Natural killer cell treated with Interleukin-12 subunit alpha and Interleukin-12 subunit beta and Interleukin-15 and Interleukin-18, amount 100 ng/mL, for 72 hours (primary cell): ENCODE results near the gene FAM221B. TPM values are rescaled to one million over a fixed set of nuclear protein-coding genes. Genes with fewer than 3 reads are reported as not detected.

Source experiments
- ATAC-seq, 2 donors: fragments of 150-1000 bp; cut with Tn5 transposase in 1 of 2; sonication (Bioruptor Pico), chemical (Tn5 transposase) in 1 of 2; 2 replicates each; pipeline ENCODE4 v1.10.0; 2021
- DNase-seq: peaks from one replicate; pipeline ENCODE4 v3.0.0; 2022; ENCODE audit warnings: low spot score
- H3K27ac Mint-ChIP-seq, 2 donors: 1 replicate in 1 of 2; 2 replicates in 1 of 2; pipeline ENCODE4 v1.8.0; 2022; ENCODE audit warnings: mixed read lengths in 2 of 2, mild to moderate bottlenecking in 1 of 2, moderate library complexity in 1 of 2
- H3K27me3 Mint-ChIP-seq, 2 donors: 1 replicate in 1 of 2; 2 replicates in 1 of 2; pipeline ENCODE4 v1.8.0; 2022; ENCODE audit warnings: mixed read lengths in 2 of 2
- H3K36me3 Mint-ChIP-seq: one replicate; pipeline ENCODE4 v1.8.0; 2022; ENCODE audit warnings: mixed read lengths
- H3K4me1 Mint-ChIP-seq, 2 donors: 1 replicate in 1 of 2; 2 replicates in 1 of 2; pipeline ENCODE4 v1.8.0; 2022; ENCODE audit warnings: low read depth in 2 of 2, mixed read lengths in 2 of 2, mild to moderate bottlenecking in 1 of 2
- H3K4me3 Mint-ChIP-seq: one replicate; pipeline ENCODE4 v1.8.0; 2022; ENCODE audit warnings: mixed read lengths
- H3K9me3 Mint-ChIP-seq: 2 replicates; pipeline ENCODE4 v1.8.0; 2022; ENCODE audit warnings: mixed read lengths
- total RNA-seq, 2 donors: library from RNA; stranded (reverse); gene quantifications; one replicate each; pipeline ENCODE4 v1.2.3, GENCODE V29; 2022

Gene FAM221B
- total RNA-seq, 2 donors from 2014 or later, result not detected

GRCh38 chr9:35858458-35858857 lies 29.9 kb upstream of the FAM221B start:
- no peak overlapping the region for H3K27ac Mint-ChIP-seq
- H3K9me3 Mint-ChIP-seq, result no peaks in the 10 kb centered on the region
- ATAC-seq (no peak), DNase-seq (no peak)
- H3K27me3 Mint-ChIP-seq, result peaks cover 16 to 25% of the 10 kb centered on the region in 2 donors
- peaks cover 0 to 7% of the 10 kb centered on the region in 2 donors for H3K4me1 Mint-ChIP-seq
- no peak overlapping the region for H3K4me3 Mint-ChIP-seq
- H3K36me3 Mint-ChIP-seq, result no peaks in the 10 kb centered on the region

- no peak overlapping the region for H3K27ac Mint-ChIP-seq
- H3K4me1 Mint-ChIP-seq, result peaks cover 0 to 7% of the 10 kb centered on the region in 2 donors
- H3K9me3 Mint-ChIP-seq, result no peaks in the 10 kb centered on the region
- H3K36me3 Mint-ChIP-seq, result no peaks in the 10 kb centered on the region
- ATAC-seq, result no peak
- DNase-seq, result no peak
- no peak overlapping the region for H3K4me3 Mint-ChIP-seq
- H3K27me3 Mint-ChIP-seq, result peaks cover 16 to 23% of the 10 kb centered on the region in 2 donors
These were observed 28.4 kb upstream of the FAM221B start for GRCh38 chr9:35856882-35857281.

- ATAC-seq (no peak), DNase-seq (no peak)
- no peaks in the 10 kb centered on the region for H3K9me3 Mint-ChIP-seq
- no peak overlapping the region for H3K27ac Mint-ChIP-seq
- H3K36me3 Mint-ChIP-seq, result no peaks in the 10 kb centered on the region
- no peak overlapping the region for H3K4me3 Mint-ChIP-seq
- peaks cover 12 to 16% of the 10 kb centered on the region in 2 donors for H3K27me3 Mint-ChIP-seq
- peaks cover 0 to 7% of the 10 kb centered on the region in 2 donors for H3K4me1 Mint-ChIP-seq
These were observed 27.7 kb upstream of the FAM221B start for GRCh38 chr9:35856206-35856605.

- peaks cover 0 to 7% of the 10 kb centered on the region in 2 donors for H3K4me1 Mint-ChIP-seq
- ATAC-seq (no peak), DNase-seq (no peak)
- H3K4me3 Mint-ChIP-seq, result no peak overlapping the region
- peaks cover 9 to 15% of the 10 kb centered on the region in 2 donors for H3K27me3 Mint-ChIP-seq
- H3K9me3 Mint-ChIP-seq, result no peaks in the 10 kb centered on the region
- no peaks in the 10 kb centered on the region for H3K36me3 Mint-ChIP-seq
- no peak overlapping the region for H3K27ac Mint-ChIP-seq
These were observed 25.7 kb upstream of the FAM221B start for GRCh38 chr9:35854091-35854762.

- peaks cover 0 to 2% of the 10 kb centered on the region in 2 donors for H3K4me1 Mint-ChIP-seq
- ATAC-seq (peak in 1 of 2 donors; percentile 29), DNase-seq (no peak)
- H3K4me3 Mint-ChIP-seq, result no peak overlapping the region
- no peaks in the 10 kb centered on the region for H3K36me3 Mint-ChIP-seq
- H3K9me3 Mint-ChIP-seq, result no peaks in the 10 kb centered on the region
- H3K27ac Mint-ChIP-seq, result no peak overlapping the region
- H3K27me3 Mint-ChIP-seq, result peaks cover 6 to 15% of the 10 kb centered on the region in 2 donors
These were observed 24.6 kb upstream of the FAM221B start for GRCh38 chr9:35852876-35853865.

GRCh38 chr9:35852267-35852815 lies 23.8 kb upstream of the FAM221B start:
- no peaks in the 10 kb centered on the region for H3K36me3 Mint-ChIP-seq
- no peak overlapping the region for H3K27ac Mint-ChIP-seq
- H3K4me3 Mint-ChIP-seq, result no peak overlapping the region
- H3K9me3 Mint-ChIP-seq, result no peaks in the 10 kb centered on the region
- ATAC-seq, result no peak
- no peak for DNase-seq
- peaks cover 0 to 3% of the 10 kb centered on the region in 2 donors for H3K4me1 Mint-ChIP-seq
- H3K27me3 Mint-ChIP-seq, result peaks cover 6 to 15% of the 10 kb centered on the region in 2 donors

- H3K4me3 Mint-ChIP-seq, result no peak overlapping the region
- peaks cover 7 to 14% of the 10 kb centered on the region in 2 donors for H3K4me1 Mint-ChIP-seq
- no peaks in the 10 kb centered on the region for H3K27me3 Mint-ChIP-seq
- ATAC-seq (peak; percentile 25 to 53), DNase-seq (no peak)
- H3K36me3 Mint-ChIP-seq, result no peaks in the 10 kb centered on the region
- no peak overlapping the region for H3K27ac Mint-ChIP-seq
- no peaks in the 10 kb centered on the region for H3K9me3 Mint-ChIP-seq
These were observed 19.4 kb upstream of the FAM221B start for GRCh38 chr9:35847792-35848572.

- H3K9me3 Mint-ChIP-seq, result no peaks in the 10 kb centered on the region
- no peak overlapping the region for H3K4me3 Mint-ChIP-seq
- no peaks in the 10 kb centered on the region for H3K36me3 Mint-ChIP-seq
- DNase-seq, result no peak
- no peak overlapping the region for H3K27ac Mint-ChIP-seq
- ATAC-seq, result no peak
- peaks cover 7 to 19% of the 10 kb centered on the region in 2 donors for H3K4me1 Mint-ChIP-seq
- H3K27me3 Mint-ChIP-seq, result no peaks in the 10 kb centered on the region
These were observed 17.6 kb upstream of the FAM221B start for GRCh38 chr9:35845824-35846771.

GRCh38 chr9:35844628-35845270 lies 16.2 kb upstream of the FAM221B start:
- DNase-seq (no peak), ATAC-seq (peak in 1 of 2 donors; percentile 48)
- Mint-ChIP-seq H3K4me3 (peak overlapping the region; percentile 4), H3K36me3 (no peaks in the 10 kb centered on the region), H3K9me3 (no peaks in the 10 kb centered on the region), H3K27ac (no peak overlapping the region), H3K27me3 (no peaks in the 10 kb centered on the region), H3K4me1 (peaks cover 7 to 19% of the 10 kb centered on the region in 2 donors)

- DNase-seq (no peak), ATAC-seq (peak in 1 of 2 donors; percentile 52)
- Mint-ChIP-seq H3K27me3 (no peaks in the 10 kb centered on the region), H3K4me1 (peaks cover 7 to 16% of the 10 kb centered on the region in 2 donors), H3K9me3 (no peaks in the 10 kb centered on the region), H3K4me3 (no peak overlapping the region), H3K27ac (peak overlapping the region in 1 of 2 donors; percentile 2), H3K36me3 (no peaks in the 10 kb centered on the region)
These were observed 14.3 kb upstream of the FAM221B start for GRCh38 chr9:35842795-35843194.

- no peak overlapping the region for H3K4me3 Mint-ChIP-seq
- no peaks in the 10 kb centered on the region for H3K9me3 Mint-ChIP-seq
- peak overlapping the region in 1 of 2 donors; percentile 2 for H3K27ac Mint-ChIP-seq
- H3K27me3 Mint-ChIP-seq, result no peaks in the 10 kb centered on the region
- H3K4me1 Mint-ChIP-seq, result peaks cover 7 to 16% of the 10 kb centered on the region in 2 donors
- H3K36me3 Mint-ChIP-seq, result no peaks in the 10 kb centered on the region
- ATAC-seq (no peak), DNase-seq (no peak)
These were observed 13.7 kb upstream of the FAM221B start for GRCh38 chr9:35842020-35842745.

GRCh38 chr9:35841645-35841900 lies 13.0 kb upstream of the FAM221B start:
- H3K9me3 Mint-ChIP-seq, result no peaks in the 10 kb centered on the region
- no peak for ATAC-seq

More at GRCh38 chr9:35841645-35841900, 13.0 kb upstream of the FAM221B start:
- no peak for DNase-seq
- no peak overlapping the region for H3K4me3 Mint-ChIP-seq
- peaks cover 7 to 16% of the 10 kb centered on the region in 2 donors for H3K4me1 Mint-ChIP-seq
- H3K27me3 Mint-ChIP-seq, result no peaks in the 10 kb centered on the region
- no peak overlapping the region for H3K27ac Mint-ChIP-seq
- H3K36me3 Mint-ChIP-seq, result no peaks in the 10 kb centered on the region
